Smooth muscle cell (in vitro differentiated cells): ENCODE measurements around the gene CCDC158. TPM values are rescaled to one million over a fixed set of nuclear protein-coding genes. Genes with fewer than 3 reads are reported as not detected.

Experiments
- DNase-seq: peaks from one replicate; lab custom pipeline; 2025; ENCODE audit not compliant: unreplicated experiment; lab: John Stamatoyannopoulos, UW
- H2AFZ ChIP-seq: fragments of 200-600 bp; sonication (generic); 2 replicates; pipeline ENCODE4 v1.6.0; 2016; ENCODE audit warnings: antibody characterized with exemption, low read depth, mild to moderate bottlenecking
- H3F3A ChIP-seq: fragments of 200-600 bp; sonication (generic); 2 replicates; pipeline ENCODE4 v1.6.0; 2017; ENCODE audit warnings: antibody characterized with exemption, low read depth
- H3K27ac ChIP-seq: fragments of 200-600 bp; sonication (generic); 2 replicates; pipeline ENCODE4 v1.5.1; 2016; ENCODE audit warnings: low read depth, mild to moderate bottlenecking
- H3K27me3 ChIP-seq: fragments of 200-600 bp; sonication (generic); 2 replicates; pipeline ENCODE4 v1.6.1; 2016; ENCODE audit warnings: low read depth, mild to moderate bottlenecking
- H3K36me3 ChIP-seq: fragments of 200-600 bp; sonication (generic); 2 replicates; pipeline ENCODE4 v1.5.1; 2016; ENCODE audit warnings: low read depth
- H3K4me1 ChIP-seq: fragments of 200-600 bp; sonication (generic); 2 replicates; pipeline ENCODE4 v1.5.1; 2016; ENCODE audit warnings: low read depth
- H3K4me2 ChIP-seq: fragments of 200-600 bp; sonication (generic); 2 replicates; pipeline ENCODE4 v1.6.0; 2016; ENCODE audit warnings: mild to moderate bottlenecking
- H3K4me3 ChIP-seq: fragments of 200-600 bp; sonication (generic); 2 replicates; pipeline ENCODE4 v1.5.1; 2016; ENCODE audit warnings: mild to moderate bottlenecking
- H3K79me2 ChIP-seq: fragments of 200-600 bp; sonication (generic); 2 replicates; pipeline ENCODE4 v1.6.0; 2016; ENCODE audit warnings: low read depth, mild to moderate bottlenecking
- H3K9ac ChIP-seq: fragments of 200-600 bp; sonication (generic); 2 replicates; pipeline ENCODE4 v1.6.0; 2016; ENCODE audit warnings: low read depth
- H3K9me3 ChIP-seq: fragments of 200-600 bp; sonication (generic); replicated peaks from 2 replicates; pipeline ENCODE4 v1.5.1; 2016; ENCODE audit warnings: low read depth
- H4K20me1 ChIP-seq: fragments of 200-600 bp; sonication (generic); 2 replicates; pipeline ENCODE4 v1.6.0; 2016; ENCODE audit warnings: low read depth
- CTCF ChIP-seq: fragments of 200-600 bp; sonication (generic); IDR thresholded peaks from 2 replicates; pipeline ENCODE4 v1.5.1; 2017; ENCODE audit warnings: borderline replicate concordance, mild to moderate bottlenecking, antibody characterized with exemption; ENCODE audit not compliant: insufficient read depth, poor library complexity, severe bottlenecking
- WGBS: methylation state at CpG from one replicate; pipeline ENCODE4 v1.1.7; 2016; ENCODE audit warnings: low lambda C conversion rate; 5-methylcytosine and 5-hydroxymethylcytosine counted together
- polyA plus RNA-seq: library from polyadenylated mRNA; unstranded; fragments of >200 nt; fragmentation: Nextera tagmentation; extraction: Ambion mirVana; gene quantifications from 2 replicates; pipeline ENCODE4 v1.2.1, GENCODE V29; 2016
- total RNA-seq: library from RNA; depleted of rRNA; stranded (reverse); fragments of >200 nt; gene quantifications from 2 replicates; pipeline ENCODE4 v1.2.3, GENCODE V29; 2014

The CCDC158 gene
- total and polyA plus RNA-seq, 2 experiments from 2014 or later = not detected

DNA sequence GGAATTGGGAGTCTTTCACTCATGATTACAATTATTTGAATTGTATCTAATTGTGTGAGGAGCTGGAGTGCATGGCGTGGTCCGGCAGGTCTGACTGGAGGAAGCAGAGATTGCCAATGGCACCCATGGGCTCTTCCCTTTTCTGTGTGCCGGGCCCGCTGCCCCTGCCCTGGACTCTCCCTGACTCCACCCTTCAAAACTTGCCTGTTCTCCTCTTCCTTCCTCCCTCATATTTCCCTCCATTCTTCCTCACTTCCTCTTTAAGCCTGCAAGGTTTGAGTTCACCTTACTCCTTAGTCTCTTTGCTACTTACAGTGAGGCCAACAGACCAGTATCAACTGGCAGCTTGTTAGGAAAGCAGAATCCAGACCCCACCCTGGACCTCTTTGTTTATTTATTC is 120.9 kb downstream of the CCDC158 start:
- no peak overlapping the region for H3K9ac ChIP-seq
- H3K4me2 ChIP-seq = no peak overlapping the region
- no peaks in the 10 kb centered on the region for H3K27me3 ChIP-seq
- peaks cover 11% of the 10 kb centered on the region for H3K79me2 ChIP-seq
- H3K4me3 ChIP-seq = no peak overlapping the region
- peak overlapping the region; percentile 78 for H3K27ac ChIP-seq
- peaks cover 25% of the 10 kb centered on the region for H3F3A ChIP-seq
- H3K4me1 ChIP-seq = no peaks in the 10 kb centered on the region
- H3K36me3 ChIP-seq = no peaks in the 10 kb centered on the region
- no peak for DNase-seq
- no peaks in the 10 kb centered on the region for H4K20me1 ChIP-seq
- H2AFZ ChIP-seq = no peak overlapping the region
- no peak for TF ChIP-seq CTCF
- peaks cover 8% of the 10 kb centered on the region for H3K9me3 ChIP-seq
- WGBS = 98% methylated on average over 4 of the region's 4 CpGs

GRCh38 chr4:76298227-76298626 is 122.7 kb downstream of the CCDC158 start:
- no peak for DNase-seq
- H3K27ac ChIP-seq = no peak overlapping the region
- no peaks in the 10 kb centered on the region for H4K20me1 ChIP-seq
- no peak for TF ChIP-seq CTCF
- H3K4me1 ChIP-seq = no peaks in the 10 kb centered on the region
- no peak overlapping the region for H3K4me2 ChIP-seq
- no peak overlapping the region for H2AFZ ChIP-seq
- peaks cover 8% of the 10 kb centered on the region for H3K9me3 ChIP-seq
- H3K4me3 ChIP-seq = no peak overlapping the region
- H3F3A ChIP-seq = peaks cover 20% of the 10 kb centered on the region
- H3K79me2 ChIP-seq = no peaks in the 10 kb centered on the region
- no peaks in the 10 kb centered on the region for H3K27me3 ChIP-seq
- no peaks in the 10 kb centered on the region for H3K36me3 ChIP-seq
- no peak overlapping the region for H3K9ac ChIP-seq

DNA sequence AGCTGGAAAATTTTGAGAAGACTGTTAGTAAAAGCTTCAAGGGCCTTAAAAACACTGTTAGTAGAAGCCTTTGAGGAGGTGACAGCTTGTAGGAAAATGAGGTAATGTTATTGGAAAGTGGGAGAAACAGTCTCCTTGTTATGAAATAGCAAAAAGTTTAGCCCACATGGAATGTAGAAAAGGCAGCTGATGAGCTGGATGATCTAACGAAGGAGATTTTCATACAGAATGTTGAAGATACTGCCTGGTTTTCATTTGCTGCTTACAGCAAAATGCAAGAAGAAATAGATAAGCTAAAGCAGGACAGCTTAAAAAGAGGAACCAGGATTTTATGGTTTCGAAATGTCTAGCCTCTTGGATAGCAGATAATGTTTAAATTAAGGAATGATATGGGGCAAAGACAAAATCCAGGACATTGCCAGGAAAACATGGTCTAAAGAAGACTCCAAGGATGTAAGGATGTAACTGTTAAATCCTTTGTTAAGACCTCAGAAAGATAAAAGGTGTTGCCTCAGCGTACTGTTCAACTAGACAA is 124.6 kb downstream of the CCDC158 start:
- H4K20me1 ChIP-seq = no peaks in the 10 kb centered on the region
- WGBS = 47% methylated on average over 3 of the region's 3 CpGs

More for the DNA sequence above, 124.6 kb downstream of the CCDC158 start:
- DNase-seq = no peak
- no peak overlapping the region for H3K4me3 ChIP-seq
- H2AFZ ChIP-seq = no peak overlapping the region
- no peak for TF ChIP-seq CTCF
- peaks cover 13% of the 10 kb centered on the region for H3F3A ChIP-seq
- H3K36me3 ChIP-seq = no peaks in the 10 kb centered on the region
- H3K4me2 ChIP-seq = no peak overlapping the region
- no peaks in the 10 kb centered on the region for H3K27me3 ChIP-seq
- H3K27ac ChIP-seq = peak overlapping the region; percentile 71
- H3K79me2 ChIP-seq = no peaks in the 10 kb centered on the region
- no peaks in the 10 kb centered on the region for H3K4me1 ChIP-seq
- peaks cover 8% of the 10 kb centered on the region for H3K9me3 ChIP-seq
- no peak overlapping the region for H3K9ac ChIP-seq
